Measurements from ENCODE around the gene PROM2.

PROM2 gene

GRCh38 chr2:95325590-95326432 lies 51.6 kb downstream of the PROM2 start:
- DNase-seq, result no peak

- no peak for DNase-seq
Observed at GRCh38 chr2:95326433-95327140, 52.3 kb downstream of the PROM2 start.

DNA sequence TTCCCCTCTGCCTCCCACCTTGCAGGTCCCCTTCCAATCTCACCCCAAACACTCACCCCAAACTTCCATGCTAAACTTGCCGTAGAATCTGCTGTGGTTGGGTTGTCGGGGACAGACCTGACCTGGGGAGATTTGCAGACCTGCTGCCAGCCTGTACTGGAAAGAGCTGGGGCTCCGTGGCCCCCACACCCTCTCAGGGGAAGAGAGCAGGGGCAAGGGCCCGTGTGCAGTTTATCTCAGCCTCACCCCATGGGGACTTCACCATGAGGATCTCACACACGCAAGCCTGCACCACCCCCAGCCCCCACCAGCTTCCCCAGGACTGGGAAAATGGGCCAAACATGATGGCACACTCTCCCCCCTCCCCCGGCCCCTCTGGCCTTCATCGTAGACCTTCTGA lies 53.6 kb downstream of the PROM2 start:
- no peak for DNase-seq

- no peak for DNase-seq
Observed at GRCh38 chr2:95328358-95329125, 54.3 kb downstream of the PROM2 start.

GRCh38 chr2:95329401-95329800 lies 55.2 kb downstream of the PROM2 start:
- DNase-seq, result no peak

- DNase-seq, result no peak
Observed at GRCh38 chr2:95329891-95330793, 55.9 kb downstream of the PROM2 start.

DNA sequence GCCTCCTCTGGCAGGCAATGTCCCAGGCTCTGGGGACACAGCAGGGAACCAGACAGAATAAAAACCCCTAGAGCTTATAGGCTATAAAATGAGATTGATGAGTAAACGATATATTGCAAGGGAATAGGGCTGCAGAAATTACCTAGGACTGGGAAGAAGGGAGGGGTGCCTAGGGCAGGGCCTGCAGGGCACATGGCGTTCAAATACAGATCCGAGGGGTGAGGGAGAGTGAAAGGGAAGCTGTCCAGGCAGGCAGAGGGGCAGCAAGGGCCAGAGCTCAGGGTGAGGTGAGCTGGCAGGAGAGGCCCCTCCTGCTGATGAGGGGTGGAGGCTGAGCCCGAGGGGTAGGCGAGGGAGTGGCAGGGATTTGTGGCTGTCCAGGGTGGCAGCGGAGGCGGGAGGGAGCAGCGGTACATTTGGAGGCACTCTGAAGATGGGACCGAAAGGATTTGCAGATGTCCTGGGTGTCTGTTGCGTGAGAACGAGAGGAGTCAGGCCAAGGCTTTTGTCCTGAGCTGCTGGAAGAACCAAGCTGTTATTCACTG lies 56.6 kb downstream of the PROM2 start:
- DNase-seq, result no peak

- DNase-seq, result no peak
Observed at GRCh38 chr2:95331606-95332005, 57.4 kb downstream of the PROM2 start.

DNA sequence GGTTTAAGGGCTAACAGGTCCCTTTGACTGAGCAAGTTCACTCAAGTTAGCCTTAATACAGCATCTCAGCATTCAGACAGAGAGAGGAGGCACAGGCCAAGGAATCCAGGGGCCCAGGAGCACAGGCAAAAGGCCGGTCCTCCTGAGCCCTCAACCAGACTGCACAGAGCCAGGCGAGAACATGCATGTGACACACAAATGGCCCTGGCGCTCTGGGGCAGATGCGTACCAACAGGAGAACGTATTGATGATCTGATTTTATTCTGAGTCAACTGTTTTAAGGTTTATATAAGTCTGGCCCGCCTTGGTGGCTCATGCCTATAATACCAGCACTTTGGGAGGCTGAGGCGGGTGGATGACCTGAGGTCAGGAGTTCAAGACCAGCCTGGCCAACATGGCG lies 57.8 kb downstream of the PROM2 start:
- DNase-seq, result no peak

GRCh38 chr2:95333056-95333455 lies 58.8 kb downstream of the PROM2 start:
- DNase-seq, result no peak

DNA sequence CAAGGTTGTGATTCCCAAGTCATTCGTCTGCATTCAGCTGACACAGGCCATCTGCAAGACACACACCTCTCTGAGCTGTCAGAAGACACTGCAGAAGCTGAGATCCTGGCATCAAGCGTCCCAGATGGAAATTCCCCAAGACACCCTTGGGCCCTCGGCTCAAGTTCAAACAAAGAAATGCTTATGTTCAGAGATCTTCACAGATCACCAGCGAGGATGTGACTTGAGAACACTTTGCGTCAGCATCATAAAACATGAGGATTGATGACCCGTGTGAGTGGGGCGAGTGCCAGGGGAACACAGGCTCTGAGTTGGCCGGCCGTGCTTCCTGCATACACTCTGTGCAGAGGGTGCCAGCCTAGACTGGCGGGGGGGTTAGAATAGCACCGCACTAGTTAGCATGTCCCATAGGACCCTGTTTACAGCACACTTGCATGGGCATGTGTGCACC lies 59.7 kb downstream of the PROM2 start:
- no peak for DNase-seq

DNA sequence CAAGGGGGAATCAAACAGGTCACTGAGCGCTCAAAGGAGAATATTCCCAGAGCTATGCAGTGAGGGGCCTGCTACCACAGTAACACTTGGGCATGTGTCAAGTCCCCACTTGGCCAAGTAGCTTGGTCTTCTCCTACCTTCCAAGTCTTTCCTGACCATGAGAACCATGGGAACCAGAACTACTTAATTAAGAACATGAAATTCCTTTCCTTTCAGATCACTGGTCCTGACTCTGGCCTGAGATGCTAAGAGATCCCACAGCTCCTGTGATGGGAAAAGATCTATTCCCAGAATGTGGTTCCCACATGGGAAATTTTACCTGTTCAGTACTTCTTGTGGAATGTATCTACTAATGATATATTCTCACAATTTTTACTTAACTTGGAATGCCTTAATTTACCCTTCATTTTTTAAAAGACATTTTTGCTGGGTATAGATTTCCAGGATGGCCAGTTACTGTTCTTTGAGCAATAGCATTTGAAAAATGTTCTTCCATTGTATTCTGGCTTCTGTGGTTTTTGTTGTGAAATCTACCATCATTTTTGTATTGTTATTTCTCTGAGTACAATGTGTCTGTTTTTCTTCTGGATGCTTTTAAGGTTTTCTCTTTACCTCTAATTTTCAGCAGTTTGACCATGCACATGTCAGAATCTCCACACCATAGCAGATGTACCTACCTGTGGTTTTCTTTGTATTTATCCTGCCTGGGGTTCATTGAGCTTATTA lies 60.8 kb downstream of the PROM2 start:
- no peak for DNase-seq

- no peak for DNase-seq
Observed at GRCh38 chr2:95336406-95336805, 62.2 kb downstream of the PROM2 start.

DNA sequence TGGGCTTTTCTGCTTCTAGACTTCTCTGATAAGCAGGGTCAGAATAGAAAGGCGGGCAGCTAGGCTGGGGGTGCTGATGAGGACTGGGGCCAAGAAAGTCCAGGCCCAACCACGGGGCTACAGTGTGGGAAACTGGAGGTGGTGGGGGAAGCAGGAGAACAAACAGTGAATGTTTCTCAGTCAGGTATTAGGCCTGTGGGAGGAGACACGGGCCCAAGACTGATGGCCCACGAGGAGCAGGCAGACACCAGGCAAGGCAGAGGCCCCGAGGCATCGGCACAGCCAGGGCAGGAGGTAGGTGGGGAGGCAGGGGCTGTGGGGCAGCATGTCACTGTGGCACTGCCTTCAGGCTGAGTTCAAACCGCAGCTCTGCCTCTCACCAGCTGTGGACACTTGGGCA lies 63.6 kb downstream of the PROM2 start:
- no peak for DNase-seq
